Progenitor cell of endocrine pancreas (in vitro differentiated cells): Measurements from ENCODE around the gene DAND5. TPM values are rescaled to one million over a fixed set of nuclear protein-coding genes. Genes with fewer than 3 reads are reported as not detected.

ENCODE experiments used
- DNase-seq: peaks from one replicate; pipeline ENCODE4 v3.0.0; 2021; ENCODE audit warnings: low spot score; ENCODE audit not compliant: unreplicated experiment
- H3K27ac Mint-ChIP-seq: 2 replicates; pipeline ENCODE4 v1.8.0; 2021; ENCODE audit warnings: mild to moderate bottlenecking, moderate library complexity, mixed read lengths
- H3K27me3 Mint-ChIP-seq: 2 replicates; pipeline ENCODE4 v1.8.0; 2021; ENCODE audit warnings: mixed read lengths
- H3K36me3 Mint-ChIP-seq: 2 replicates; pipeline ENCODE4 v1.8.0; 2022; ENCODE audit warnings: mixed read lengths; ENCODE audit not compliant: insufficient read depth
- H3K4me1 Mint-ChIP-seq: 2 replicates; pipeline ENCODE4 v1.8.0; 2021; ENCODE audit warnings: low read depth, mixed read lengths
- H3K4me3 Mint-ChIP-seq: 2 replicates; pipeline ENCODE4 v1.8.0; 2021; ENCODE audit warnings: low read depth, mild to moderate bottlenecking, moderate library complexity, mixed read lengths
- H3K9me3 Mint-ChIP-seq: 2 replicates; pipeline ENCODE4 v1.8.0; 2021; ENCODE audit warnings: low read depth, mixed read lengths
- total RNA-seq: library from RNA; stranded (reverse); gene quantifications from 2 replicates; pipeline ENCODE4 v1.2.1, GENCODE V29; 2021
- TF ChIP-seq, protein P1 (sequence below): fragments of 200-600 bp; sonication (generic); IDR thresholded peaks from one replicate; pipeline ENCODE4 v1.5.0; 2021; ENCODE audit warnings: antibody characterized with exemption, mild to moderate bottlenecking; ENCODE audit not compliant: unreplicated experiment

Gene DAND5
- total RNA-seq, 1 donor from 2014 or later, result not detected

DNA sequence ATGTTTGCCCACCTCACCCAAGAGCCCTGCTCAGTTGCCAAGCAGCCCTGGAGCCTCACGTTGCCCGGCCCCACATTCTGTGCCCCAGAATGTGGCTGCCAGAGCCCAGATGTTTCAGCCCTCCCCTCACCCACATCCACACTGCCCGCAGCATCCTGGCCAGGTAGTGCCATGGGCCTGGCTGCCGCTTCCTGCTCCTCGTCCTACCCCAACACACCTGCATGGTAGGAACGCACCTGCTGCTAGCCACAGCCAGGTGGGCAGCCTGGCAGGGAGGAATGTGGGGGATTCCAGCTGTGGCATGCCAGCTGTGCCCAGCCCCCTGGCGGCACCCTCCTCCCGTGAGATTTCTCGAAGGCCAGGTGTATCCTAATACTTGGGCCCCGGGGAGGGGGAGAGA, 18.4 kb downstream of the DAND5 start:
- DNase-seq, result no peak
- TF ChIP-seq, protein P1, sequence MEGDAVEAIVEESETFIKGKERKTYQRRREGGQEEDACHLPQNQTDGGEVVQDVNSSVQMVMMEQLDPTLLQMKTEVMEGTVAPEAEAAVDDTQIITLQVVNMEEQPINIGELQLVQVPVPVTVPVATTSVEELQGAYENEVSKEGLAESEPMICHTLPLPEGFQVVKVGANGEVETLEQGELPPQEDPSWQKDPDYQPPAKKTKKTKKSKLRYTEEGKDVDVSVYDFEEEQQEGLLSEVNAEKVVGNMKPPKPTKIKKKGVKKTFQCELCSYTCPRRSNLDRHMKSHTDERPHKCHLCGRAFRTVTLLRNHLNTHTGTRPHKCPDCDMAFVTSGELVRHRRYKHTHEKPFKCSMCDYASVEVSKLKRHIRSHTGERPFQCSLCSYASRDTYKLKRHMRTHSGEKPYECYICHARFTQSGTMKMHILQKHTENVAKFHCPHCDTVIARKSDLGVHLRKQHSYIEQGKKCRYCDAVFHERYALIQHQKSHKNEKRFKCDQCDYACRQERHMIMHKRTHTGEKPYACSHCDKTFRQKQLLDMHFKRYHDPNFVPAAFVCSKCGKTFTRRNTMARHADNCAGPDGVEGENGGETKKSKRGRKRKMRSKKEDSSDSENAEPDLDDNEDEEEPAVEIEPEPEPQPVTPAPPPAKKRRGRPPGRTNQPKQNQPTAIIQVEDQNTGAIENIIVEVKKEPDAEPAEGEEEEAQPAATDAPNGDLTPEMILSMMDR, result no peak
- Mint-ChIP-seq H3K4me3 (no peak overlapping the region), H3K4me1 (no peaks in the 10 kb centered on the region), H3K36me3 (no peaks in the 10 kb centered on the region), H3K9me3 (no peaks in the 10 kb centered on the region), H3K27me3 (peaks cover 51% of the 10 kb centered on the region), H3K27ac (no peak overlapping the region)

DNA sequence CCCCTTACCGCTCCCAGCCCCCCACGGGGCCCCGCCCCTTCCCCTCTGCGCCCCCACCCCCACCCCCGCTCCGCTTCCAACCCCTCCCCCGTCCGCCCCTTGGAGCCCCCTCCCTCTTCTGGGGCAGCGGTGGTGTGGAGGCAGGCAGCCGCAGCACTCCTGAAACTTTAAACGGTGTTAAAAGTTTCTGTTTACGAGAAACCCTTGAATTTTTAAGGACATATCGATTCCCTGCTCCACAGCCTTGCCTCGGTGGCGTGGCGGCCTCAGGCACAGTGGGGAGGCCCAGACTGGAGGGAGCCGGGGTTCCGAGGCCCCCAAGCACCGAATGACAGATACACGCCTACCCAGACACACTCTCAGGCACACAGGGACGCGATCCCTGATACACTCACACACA, 21.1 kb downstream of the DAND5 start:
- Mint-ChIP-seq H3K4me1 (peaks cover 3% of the 10 kb centered on the region), H3K4me3 (no peak overlapping the region), H3K27me3 (peaks cover 68% of the 10 kb centered on the region), H3K36me3 (no peaks in the 10 kb centered on the region), H3K27ac (no peak overlapping the region), H3K9me3 (no peaks in the 10 kb centered on the region)
- TF ChIP-seq, protein P1, result no peak
- no peak for DNase-seq

DNA sequence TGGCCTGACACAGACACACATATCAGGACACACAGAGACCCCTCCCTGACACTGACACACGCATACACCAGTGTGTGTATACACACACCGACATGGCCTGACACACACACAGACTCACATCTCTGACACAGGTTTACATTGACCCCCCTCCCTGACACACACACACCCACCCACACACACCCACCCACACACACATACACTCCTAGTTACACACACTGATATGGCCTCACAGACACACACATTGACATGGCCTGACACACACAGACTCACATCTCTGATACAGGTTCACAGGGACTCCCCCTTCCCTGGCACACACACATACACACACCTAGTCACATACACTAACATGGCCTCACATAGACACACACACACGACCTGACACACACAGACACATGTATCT, 21.5 kb downstream of the DAND5 start:
- Mint-ChIP-seq H3K27me3 (peaks cover 64% of the 10 kb centered on the region), H3K4me1 (peaks cover 3% of the 10 kb centered on the region), H3K36me3 (no peaks in the 10 kb centered on the region), H3K27ac (no peak overlapping the region), H3K9me3 (no peaks in the 10 kb centered on the region), H3K4me3 (no peak overlapping the region)
- TF ChIP-seq, protein P1, result no peak
- DNase-seq, result no peak

DNA sequence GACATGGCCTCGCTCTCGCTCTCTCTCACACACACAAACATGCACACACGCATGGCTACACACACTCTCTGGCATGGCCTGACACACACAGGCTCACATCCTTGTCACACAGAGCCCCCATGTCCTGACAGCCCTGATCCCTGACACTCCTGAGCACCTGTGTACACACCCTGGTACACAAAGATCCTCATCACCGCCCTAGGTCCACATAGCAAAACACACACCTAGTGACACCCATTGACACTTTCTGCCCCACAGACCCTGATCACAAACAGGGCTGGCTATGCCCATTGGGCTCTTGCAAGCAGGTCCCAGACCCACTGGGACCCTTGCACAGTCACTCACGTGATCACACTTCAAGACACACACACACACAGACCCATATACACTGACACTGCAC, 21.9 kb downstream of the DAND5 start:
- no peak for DNase-seq
- TF ChIP-seq, protein P1, result no peak
- Mint-ChIP-seq H3K27ac (no peak overlapping the region), H3K36me3 (no peaks in the 10 kb centered on the region), H3K9me3 (no peaks in the 10 kb centered on the region), H3K4me1 (peaks cover 4% of the 10 kb centered on the region), H3K27me3 (peaks cover 63% of the 10 kb centered on the region), H3K4me3 (no peak overlapping the region)

DNA sequence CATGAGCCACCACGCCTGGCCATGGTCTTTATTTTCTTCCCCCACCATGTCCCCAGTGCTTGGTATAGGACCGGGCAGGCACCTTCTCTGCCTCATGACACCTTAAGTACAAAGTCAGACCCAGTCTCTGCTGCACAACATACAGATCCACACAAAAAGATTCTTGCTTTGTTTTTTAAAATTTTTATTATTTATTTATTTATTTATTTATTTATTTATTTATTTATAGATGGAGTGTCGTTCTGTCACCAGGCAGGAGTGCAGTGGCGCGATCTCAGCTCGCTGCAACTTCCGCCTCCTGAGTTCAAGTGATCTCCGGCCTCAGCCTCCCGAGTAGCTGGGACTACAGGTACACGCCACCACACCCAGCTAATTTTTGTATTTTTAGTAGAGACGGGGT, 23.4 kb downstream of the DAND5 start:
- H3K4me1 Mint-ChIP-seq, result peaks cover 4% of the 10 kb centered on the region
- TF ChIP-seq, protein P1, result no peak
- no peak for DNase-seq
- H3K27ac Mint-ChIP-seq, result no peak overlapping the region
- H3K27me3 Mint-ChIP-seq, result peaks cover 60% of the 10 kb centered on the region
- no peak overlapping the region for H3K4me3 Mint-ChIP-seq
- H3K9me3 Mint-ChIP-seq, result no peaks in the 10 kb centered on the region
- no peaks in the 10 kb centered on the region for H3K36me3 Mint-ChIP-seq
